ENCODE data around the gene COL15A1. TPM values are rescaled to one million over a fixed set of nuclear protein-coding genes. Genes with fewer than 3 reads are reported as not detected.

COL15A1 gene
- total RNA-seq, 1 experiment from 2014 or later: 0.09 TPM

GRCh38 chr9:98973171-98973570 is 29.5 kb downstream of the COL15A1 start:
- DNase-seq (ENCODE audit: low spot score): no peak

GRCh38 chr9:98973576-98973975 is 29.9 kb downstream of the COL15A1 start:
- DNase-seq (ENCODE audit: low spot score): no peak

GRCh38 chr9:98974106-98974505 is 30.4 kb downstream of the COL15A1 start:
- no peak for DNase-seq (ENCODE audit: low spot score)

GRCh38 chr9:98974554-98974953 is 30.8 kb downstream of the COL15A1 start:
- DNase-seq (ENCODE audit: low spot score): no peak

GRCh38 chr9:98974994-98975712 is 31.4 kb downstream of the COL15A1 start:
- peak; percentile 74 for DNase-seq (ENCODE audit: low spot score)

GRCh38 chr9:98975838-98976237 is 32.1 kb downstream of the COL15A1 start:
- DNase-seq (ENCODE audit: low spot score): no peak

- DNase-seq (ENCODE audit: low spot score): no peak
Observed at GRCh38 chr9:98977246-98977714, 33.6 kb downstream of the COL15A1 start.

GRCh38 chr9:98977813-98978212 is 34.1 kb downstream of the COL15A1 start:
- no peak for DNase-seq (ENCODE audit: low spot score)

- DNase-seq (ENCODE audit: low spot score): peak; percentile 41
Observed at GRCh38 chr9:98978231-98978681, 34.5 kb downstream of the COL15A1 start.

- no peak for DNase-seq (ENCODE audit: low spot score)
Observed at GRCh38 chr9:98980291-98980690, 36.6 kb downstream of the COL15A1 start.

GRCh38 chr9:98983295-98984268 is 39.9 kb downstream of the COL15A1 start:
- DNase-seq (ENCODE audit: low spot score): peak; percentile 88

- DNase-seq (ENCODE audit: low spot score): no peak
Observed at GRCh38 chr9:98985596-98985995, 41.9 kb downstream of the COL15A1 start.

- DNase-seq (ENCODE audit: low spot score): no peak
Observed at GRCh38 chr9:98986866-98987651, 43.4 kb downstream of the COL15A1 start.

- peak; percentile 100 for DNase-seq (ENCODE audit: low spot score)
Observed at GRCh38 chr9:98989036-98990000, 45.6 kb downstream of the COL15A1 start.

GRCh38 chr9:98990181-98990870 is 46.6 kb downstream of the COL15A1 start:
- DNase-seq (ENCODE audit: low spot score): no peak

GRCh38 chr9:98992107-98992884 is 48.6 kb downstream of the COL15A1 start:
- DNase-seq (ENCODE audit: low spot score): no peak

GRCh38 chr9:98992885-98993569 is 49.3 kb downstream of the COL15A1 start:
- no peak for DNase-seq (ENCODE audit: low spot score)

GRCh38 chr9:98993570-98993945 is 49.9 kb downstream of the COL15A1 start:
- peak; percentile 74 for DNase-seq (ENCODE audit: low spot score)

Data from A172 (cell line).